AG08396 (cell line): ENCODE measurements around the gene FERMT2.

Experiments
- DNase-seq: peaks from one replicate; pipeline ENCODE4 v3.0.0; 2012; ENCODE audit warnings: low spot score, mixed read lengths

FERMT2 gene, protein sequence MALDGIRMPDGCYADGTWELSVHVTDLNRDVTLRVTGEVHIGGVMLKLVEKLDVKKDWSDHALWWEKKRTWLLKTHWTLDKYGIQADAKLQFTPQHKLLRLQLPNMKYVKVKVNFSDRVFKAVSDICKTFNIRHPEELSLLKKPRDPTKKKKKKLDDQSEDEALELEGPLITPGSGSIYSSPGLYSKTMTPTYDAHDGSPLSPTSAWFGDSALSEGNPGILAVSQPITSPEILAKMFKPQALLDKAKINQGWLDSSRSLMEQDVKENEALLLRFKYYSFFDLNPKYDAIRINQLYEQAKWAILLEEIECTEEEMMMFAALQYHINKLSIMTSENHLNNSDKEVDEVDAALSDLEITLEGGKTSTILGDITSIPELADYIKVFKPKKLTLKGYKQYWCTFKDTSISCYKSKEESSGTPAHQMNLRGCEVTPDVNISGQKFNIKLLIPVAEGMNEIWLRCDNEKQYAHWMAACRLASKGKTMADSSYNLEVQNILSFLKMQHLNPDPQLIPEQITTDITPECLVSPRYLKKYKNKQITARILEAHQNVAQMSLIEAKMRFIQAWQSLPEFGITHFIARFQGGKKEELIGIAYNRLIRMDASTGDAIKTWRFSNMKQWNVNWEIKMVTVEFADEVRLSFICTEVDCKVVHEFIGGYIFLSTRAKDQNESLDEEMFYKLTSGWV

DNA sequence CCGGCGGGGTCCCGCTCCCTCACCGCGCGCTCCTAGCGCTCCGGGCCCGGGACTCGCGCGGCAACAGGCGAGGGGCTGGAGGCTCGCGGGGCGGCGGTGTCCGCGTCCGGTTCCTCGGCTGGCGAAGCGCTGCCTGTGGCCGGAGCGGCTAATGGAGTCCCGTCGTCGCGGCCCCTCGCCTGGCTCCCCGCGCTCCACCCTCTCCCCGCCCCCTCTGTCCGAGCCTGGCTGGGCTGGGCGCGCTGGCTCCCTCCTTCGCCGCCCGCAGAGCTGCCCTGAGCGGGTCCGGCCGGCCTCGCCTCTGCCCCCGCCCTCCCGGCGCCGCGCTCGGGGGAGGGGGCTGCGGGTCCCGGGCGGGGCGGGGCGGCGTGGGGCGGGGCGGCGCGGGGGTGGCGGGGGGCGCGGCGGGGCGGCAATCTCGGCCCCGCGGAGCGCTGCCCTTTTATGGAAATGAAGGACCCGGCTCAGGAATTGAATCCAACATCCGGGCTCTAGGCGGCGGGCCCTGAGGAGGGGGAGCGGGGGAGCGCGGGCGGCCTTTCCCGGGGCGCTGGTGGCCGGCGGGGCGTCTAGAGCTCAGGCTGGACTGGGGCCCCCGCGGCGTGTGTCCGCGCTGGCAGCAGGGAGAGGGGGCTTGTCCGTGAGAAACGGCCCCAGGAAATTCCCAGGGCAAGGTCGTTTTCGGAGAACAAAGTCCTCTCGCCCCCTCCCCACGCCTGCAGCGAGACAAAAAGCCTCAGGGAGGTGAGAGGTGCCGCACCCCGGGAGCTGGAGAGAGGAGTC, at the start of gene FERMT2:
Gene FERMT2, minus strand, starts transcription at position 153 of the 783 bp plus-strand sequence. CDS start 482 bp downstream, outside the sequence.
- peak; percentile 96 for DNase-seq

DNA sequence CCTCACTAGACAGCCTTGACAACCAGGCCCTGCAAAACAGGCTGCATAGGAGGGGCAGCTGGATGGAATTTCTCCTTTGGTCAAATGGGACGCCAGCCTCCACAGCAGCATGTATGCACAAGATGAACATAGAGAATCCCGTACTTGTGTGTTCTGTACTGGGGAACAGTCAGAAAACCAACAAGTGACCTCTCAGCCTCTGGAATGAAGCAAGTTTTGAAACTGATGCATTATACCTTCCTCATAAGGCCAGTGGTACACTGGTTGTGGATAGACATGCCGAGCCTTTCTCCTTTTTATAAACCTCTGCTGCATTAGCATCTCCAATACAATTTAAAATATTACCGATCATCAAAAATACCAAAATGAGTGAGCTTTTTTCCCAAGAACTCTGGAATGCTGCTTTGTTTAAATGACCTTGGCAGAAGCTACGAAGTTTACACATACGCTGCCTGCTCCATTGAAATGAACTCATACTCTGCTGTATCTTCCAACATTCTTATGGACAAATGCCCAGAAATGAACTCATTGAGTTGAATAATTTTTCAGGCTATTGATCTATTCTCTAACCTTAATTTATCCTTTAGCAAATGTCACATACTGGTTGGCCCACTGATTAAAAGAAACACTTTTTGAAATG, 47.6 kb upstream of the FERMT2 start:
- peak; percentile 71 for DNase-seq

DNA sequence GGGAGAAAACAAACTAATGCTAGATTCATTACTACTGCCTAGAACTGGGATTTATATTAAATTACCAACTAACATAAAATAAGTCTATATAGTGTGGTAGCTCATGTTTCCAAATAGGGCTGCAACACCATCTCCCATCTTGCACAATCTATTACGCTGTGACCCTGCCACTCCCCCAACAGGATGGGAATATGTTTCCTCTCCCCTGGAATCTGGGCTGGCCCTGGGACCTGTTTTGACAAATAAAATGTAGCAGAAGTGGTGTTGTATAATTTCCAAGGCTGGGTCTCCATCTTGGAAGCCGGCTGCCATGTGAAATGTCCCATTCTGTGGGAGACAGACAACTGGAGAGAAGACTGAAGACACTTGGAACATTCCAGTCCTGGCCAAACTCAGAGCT, 45.6 kb upstream of the FERMT2 start:
- no peak for DNase-seq

DNA sequence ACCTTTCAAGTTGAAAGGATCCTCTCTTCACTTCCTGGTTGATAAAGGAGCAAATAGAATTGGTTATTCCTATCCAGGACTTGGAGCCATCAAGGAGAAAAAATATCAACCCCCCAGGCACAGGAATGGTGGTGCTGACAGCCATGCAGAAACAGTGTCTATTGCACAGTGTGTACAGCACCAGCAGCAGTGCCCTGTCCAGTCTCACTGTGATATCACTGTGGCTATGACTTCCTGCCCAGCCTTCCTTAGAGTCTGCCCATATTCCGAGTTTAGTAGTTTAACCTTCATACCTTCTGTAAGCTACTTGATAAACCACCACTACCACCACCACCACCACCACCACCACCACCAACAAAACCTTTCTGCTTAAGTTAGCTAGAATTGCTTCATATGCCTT, 45.1 kb upstream of the FERMT2 start:
- no peak for DNase-seq

DNA sequence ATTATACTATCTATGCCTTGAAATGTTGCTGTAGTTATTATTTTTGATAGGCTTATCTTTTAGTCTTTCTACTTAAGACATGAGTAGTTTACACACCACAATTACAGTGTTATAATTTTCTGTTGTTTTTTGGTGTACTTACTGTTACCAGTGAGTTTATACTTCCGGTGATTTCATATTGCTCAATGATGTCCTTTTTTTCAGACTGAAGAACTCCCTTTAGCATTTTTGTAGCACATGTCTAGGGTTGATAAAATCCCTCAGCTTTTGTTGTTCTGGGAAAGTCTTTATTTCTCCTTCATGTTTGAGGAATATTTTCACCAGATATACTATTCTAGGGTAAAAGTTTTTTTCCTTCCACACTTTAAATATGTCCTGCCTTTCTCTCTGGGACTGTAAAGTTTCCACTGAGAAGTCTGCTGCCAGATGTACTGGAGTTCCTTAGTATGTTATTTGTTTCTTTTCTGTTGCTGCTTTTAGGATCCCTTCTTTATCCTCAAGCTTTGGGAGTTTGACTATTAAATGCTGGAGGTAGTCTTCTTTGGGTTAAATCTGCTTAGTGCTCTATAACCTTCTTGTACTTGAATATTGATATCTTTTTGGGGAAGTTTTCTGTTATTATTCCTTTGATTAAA, 41.5 kb upstream of the FERMT2 start:
- no peak for DNase-seq

DNA sequence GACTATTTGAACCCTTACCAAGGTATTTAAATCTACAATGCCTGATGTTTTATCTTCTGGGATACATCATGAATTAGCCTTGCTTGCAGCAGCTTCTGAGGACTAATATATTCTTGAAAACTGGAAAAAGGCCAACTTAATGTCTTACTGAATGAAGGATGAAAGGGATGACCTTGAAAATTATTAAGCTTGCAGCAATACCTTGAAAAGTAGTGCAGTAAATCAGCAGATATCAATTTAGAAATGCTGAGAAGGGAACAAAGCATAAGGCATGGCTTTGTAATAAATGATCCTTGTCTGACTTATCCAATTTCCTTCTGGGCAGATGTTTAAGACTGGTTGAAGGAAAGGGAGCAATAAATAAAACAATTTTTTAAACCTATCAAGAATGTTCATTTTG, 37.3 kb upstream of the FERMT2 start:
- DNase-seq: no peak

DNA sequence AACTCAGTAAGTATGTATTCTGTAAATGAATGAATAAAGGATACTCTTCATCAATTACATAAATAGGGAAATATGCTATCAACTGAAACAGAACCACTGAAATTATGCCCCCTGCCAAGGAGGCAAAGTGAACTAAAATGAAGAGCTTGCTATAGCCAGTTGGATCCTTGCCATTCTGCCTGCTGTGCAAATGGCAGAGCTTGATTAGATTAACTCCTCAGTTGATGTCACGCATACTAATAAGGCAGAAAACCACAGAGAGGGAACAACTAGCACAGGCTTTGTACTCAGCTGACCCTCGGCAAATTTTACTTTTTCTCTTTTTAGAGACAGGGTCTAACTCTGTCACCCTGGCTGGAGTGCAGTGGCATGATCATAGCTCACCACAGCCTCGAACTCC, 36.7 kb upstream of the FERMT2 start:
- DNase-seq: no peak

DNA sequence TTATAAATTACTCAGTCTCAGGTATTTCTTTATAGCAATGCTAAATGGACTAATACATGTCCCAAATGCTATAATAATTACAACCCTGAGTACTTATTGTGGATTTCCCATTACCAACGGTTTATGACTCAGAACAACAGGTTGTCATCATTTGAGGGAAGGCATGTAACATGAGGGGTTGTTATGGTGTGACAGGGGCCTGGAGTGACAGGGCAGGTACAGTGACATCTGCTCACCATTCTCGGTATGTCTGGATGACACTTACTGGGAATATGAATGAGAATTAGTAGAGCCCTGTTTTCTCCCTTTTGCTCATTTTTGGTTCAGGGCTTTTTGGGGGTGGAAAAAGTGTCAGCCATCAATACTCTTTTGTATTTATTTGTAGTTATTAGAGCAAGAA, 36.2 kb upstream of the FERMT2 start:
- DNase-seq: no peak

DNA sequence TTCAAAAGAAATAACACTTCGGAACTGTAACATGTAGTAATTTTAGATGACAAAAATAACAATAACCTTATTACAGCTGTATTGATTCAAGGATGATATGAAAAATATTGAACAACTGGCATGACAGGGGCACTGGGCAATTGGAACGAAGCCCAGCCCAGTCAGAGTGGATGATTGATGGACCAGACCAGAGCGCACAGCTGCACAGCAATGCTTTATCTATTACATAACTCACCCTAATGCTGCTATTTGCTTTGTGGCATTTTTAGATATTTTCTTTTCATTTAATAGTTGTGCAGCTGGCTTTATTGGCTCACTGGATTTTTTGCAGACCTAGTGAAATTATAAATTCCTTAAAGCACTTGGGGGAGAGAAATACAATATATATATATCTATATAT, 26.9 kb upstream of the FERMT2 start:
- no peak for DNase-seq

DNA sequence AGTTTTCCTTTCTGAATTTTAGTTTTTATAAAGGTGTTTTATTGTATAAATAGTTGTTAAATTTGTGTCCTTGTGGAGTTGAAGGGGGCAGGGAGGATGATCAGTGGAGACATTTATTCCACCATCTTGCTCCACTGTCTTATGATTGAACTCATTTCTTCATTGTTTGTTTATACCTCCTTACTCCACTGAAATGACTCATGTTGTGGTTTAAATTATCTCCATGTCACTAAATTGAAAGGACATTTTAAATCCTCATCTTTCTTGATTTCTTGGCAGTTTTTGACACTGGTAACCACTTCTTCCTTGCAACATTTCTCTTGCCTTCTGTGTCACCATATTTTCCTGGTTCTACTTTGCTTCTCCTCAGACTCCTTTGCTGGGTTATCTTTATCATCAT, 23.6 kb upstream of the FERMT2 start:
- no peak for DNase-seq

DNA sequence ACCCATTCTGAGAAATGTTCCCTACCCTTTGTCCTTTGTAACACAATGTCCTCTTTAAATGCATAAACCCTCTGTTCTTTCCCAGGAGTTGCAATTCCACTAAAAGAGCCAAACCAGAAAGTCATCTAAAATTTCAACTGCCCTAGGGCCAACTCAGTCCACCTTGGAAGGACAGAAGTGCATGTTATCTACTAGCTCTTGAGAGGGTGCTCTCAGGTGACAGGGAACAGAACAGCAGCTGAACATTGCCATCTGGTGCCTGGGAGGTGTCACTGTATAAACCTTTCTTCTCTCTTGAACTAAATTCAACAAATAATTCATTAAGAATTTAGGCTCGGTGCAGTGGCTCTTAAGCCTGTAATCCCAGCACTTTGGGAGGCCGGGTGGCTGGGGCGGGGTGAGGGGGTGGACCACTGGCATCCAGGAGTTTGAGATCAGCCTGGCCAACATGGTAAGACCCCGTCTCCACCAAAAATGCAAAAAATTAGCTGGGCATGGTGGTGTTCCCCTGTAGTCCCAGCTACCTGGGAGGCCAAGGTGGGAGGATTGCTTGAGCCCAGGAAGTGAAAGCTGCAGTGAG, 10.3 kb upstream of the FERMT2 start:
- peak; percentile 57 for DNase-seq

DNA sequence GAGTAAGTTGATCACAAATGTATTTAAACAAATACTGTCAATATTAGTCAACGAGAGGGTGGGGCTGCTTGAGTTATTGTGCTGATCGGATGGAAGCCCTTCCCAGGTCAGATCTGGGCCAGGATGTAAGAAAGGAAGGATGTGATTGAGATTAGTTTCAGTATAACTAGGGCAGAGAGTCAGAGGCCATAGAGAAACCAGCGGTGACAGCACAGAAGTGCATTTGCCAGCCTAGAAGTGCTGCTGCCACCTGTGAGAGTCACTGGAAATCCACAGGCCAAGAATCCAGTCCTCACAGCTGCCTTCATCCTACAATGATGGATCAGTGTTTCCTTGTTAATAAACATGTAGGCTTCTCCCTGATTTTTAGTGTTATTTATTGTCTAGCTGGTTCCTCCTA, 9.8 kb upstream of the FERMT2 start:
- DNase-seq: no peak

DNA sequence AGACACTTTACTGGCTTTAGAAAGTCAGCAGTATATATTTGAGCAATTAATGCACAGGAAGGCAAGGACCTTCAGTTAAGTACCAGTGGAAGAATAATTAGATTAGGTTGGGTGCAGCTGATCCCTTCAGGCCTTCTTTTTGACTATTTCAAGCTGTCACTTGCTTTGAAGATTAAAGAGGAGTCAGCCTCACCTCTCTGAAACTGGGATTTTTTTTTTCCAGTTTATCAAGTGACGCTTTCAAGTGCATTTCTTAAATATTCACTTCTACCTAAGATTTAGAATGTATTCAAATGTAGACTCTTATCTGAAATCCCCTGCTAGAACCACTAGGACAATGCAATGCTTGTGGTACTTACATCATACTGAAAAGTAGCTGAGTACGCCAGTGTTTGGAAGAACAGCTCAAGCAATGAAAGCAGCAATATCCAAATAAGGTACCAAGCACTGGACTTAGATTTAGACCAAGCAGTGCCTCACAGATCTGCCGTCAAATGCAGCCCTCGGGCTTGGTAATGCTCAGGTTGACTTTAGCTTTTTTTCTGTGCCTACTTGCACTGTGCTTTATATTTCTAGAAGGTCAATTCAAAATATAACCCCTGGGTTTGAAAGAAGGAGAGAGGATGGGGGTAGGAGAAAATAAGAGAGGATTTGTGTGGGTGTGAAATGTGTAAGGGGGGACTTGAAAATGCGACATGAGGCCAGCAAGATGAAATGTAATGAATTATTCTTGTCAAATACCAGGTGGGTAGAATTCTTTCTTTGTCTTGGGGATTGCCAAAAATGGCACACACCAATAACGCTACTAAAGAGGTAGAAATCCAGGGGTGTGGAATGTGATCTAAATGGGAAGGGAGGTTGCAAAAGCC, 3.7 kb upstream of the FERMT2 start:
- DNase-seq: no peak

DNA sequence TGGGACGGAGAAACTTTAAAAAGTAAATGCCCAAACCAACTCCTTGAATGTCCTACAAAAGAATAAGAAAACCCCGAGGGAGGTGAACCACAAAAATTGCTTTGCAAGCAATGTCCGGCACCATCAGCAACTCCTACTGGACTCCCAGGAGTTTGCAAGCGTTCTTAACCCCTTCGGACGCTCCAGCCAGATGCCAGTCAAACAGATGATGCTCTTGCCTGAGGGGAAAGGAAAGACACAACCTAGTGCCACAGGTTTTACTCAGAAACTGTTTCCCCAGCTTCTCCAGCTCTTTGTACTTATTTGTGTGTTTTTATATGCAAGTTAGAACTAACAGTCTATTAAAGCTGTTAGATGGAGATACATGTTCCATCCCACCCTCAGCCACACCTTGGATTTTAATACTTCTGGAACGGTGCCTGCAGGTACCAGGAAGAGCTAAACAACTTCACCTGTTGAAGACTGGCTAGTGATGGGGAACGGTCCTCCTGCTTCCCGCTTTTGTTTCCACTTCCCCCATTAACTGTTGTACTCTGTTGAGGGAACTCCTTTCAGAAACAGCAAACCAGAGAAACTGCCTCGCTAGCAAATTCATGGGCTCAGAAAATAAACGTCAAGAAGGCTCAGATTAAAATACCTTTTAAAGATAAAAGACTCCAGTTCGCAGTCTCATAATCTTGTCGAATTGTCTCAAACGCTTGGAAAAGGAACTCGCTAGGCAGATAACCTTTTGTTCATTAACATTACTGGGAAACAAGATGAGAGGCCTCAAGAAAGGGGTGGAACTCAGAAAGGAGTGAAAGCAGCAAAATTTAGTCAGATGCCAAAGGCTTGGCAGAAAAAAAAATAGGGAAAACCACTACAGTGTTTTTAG, 1.1 kb upstream of the FERMT2 start:
- peak; percentile 72 for DNase-seq

DNA sequence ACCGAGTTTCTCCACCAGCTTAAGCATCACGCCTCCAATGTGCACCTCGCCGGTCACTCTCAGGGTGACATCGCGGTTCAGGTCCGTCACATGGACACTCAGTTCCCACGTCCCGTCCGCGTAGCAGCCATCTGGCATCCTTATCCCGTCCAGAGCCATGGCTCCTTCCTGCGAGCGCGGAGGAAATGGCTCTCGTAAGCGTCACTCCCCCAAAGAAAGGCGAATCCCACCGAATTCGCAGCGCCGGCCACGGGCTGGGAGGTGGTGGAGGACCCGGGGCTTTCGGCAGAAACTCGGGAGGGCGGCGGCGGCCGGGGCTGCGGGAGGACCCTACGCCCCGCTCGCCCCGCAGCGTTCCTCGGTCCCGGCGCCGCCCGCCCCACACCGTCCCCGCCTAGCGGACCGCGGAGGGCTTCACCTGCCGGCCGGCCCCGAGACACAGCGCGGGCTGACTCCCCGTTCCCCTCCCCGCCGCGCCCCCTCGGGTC, 396 bp downstream of the FERMT2 start:
- peak; percentile 50 for DNase-seq

DNA sequence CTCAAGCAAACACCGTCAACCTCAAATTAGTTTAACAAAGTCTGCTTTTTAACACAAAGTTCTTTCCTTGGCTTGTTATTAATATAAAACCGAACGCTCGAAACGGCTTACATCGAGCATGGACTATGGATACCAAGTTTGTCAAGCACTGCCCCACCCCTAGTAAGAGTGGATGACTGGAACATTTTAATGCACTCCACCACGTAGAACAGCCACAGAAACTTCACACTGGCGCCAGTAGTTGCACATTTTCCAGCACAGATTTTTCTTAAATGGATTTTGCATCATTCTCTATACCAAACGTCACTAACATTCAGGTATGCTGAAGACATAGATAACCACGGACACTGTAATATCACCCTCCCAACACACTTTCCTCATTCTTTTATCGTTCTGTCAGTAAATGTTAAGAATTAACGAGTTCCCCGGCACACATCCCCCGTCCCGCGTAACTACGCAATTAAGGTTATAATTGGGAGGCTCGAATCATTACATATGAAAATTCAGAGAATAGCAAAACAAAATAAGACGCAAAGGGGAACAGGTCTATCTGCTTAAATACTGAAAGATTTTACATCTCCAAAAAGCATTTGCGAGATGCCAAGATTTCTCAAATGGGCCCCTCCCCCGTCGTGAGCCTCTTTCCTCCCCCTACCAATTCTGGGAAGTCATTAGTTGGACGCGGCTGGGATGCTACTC, 990 bp downstream of the FERMT2 start:
- peak; percentile 55 for DNase-seq

DNA sequence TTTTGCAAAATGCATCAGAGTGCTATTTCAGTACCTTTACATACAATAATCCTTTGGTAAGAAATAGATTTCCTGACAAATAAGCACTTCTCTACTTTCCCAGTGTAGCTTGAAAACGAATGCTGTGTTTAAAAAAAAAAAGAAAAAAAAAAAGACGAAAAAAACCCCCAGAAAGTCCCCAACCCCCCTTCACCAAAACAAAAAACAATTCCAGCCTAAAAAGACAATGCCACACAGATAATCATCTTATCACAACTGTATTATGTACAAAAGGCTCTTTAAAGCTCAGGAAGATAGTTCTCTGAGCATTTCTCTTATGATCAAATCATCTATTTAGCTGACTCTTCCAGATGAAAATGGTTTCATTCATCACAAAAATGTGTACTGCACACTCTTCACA, 1.6 kb downstream of the FERMT2 start:
- DNase-seq: no peak

DNA sequence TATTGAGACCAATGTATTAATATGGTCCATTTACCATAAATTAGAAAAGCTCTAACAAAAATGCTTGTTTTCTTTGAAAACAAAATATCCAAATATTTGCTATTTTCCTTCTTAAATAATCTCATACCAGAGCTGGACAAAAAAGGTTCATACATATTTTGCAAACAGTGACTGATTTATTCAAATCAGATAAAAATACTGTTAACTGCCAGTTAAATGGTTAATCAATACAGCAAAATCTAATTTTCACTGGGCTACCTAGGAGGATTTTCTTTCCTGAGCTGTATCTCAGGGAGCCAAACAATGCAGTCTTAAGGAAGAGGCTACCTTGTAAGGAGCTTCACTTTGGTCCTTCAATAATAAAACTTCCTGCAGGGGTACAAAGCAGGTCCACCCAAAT, 2.0 kb downstream of the FERMT2 start:
- no peak for DNase-seq

DNA sequence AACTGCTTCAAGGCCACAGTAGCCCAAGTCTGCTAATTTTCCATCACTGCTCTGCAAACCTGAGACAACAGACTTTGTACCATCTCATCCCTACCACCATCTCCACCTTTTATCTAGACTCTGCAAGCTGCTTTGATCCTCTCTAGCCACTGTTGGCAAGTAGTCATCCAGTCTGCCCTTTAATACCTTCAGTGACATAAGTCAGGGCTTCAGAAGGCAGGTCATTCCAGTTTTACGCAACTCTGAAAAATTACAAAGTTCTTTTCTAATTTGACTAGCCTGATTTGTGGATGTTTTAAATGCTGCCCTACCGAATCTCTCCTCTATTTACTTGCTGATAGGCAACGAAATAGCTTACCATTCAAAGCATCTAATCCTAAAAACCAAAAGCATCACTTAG, 2.8 kb downstream of the FERMT2 start:
- no peak for DNase-seq
